Osteocyte (in vitro differentiated cells): ENCODE measurements around the gene SDC3. TPM values are rescaled to one million over a fixed set of nuclear protein-coding genes. Genes with fewer than 3 reads are reported as not detected.
"Not testable (repeated sequence)": the region's sequence is repeated elsewhere in the genome, so short reads cannot be mapped to it uniquely, and the experiment has no call there.

Source experiments
- DNase-seq: peaks from one replicate; pipeline ENCODE4 v3.0.0; 2021; ENCODE audit warnings: mixed read lengths; ENCODE audit not compliant: unreplicated experiment; ENCODE audit errors: extremely low spot score
- H3K27ac Mint-ChIP-seq: one replicate; pipeline ENCODE4 v1.8.0; 2021; ENCODE audit warnings: mild to moderate bottlenecking, mixed read lengths; ENCODE audit not compliant: unreplicated experiment
- H3K27me3 Mint-ChIP-seq: one replicate; pipeline ENCODE4 v1.8.0; 2021; ENCODE audit warnings: mixed read lengths; ENCODE audit not compliant: unreplicated experiment
- H3K36me3 Mint-ChIP-seq: one replicate; pipeline ENCODE4 v1.8.0; 2021; ENCODE audit warnings: mixed read lengths; ENCODE audit not compliant: unreplicated experiment
- H3K4me1 Mint-ChIP-seq: one replicate; pipeline ENCODE4 v1.8.0; 2021; ENCODE audit warnings: mixed read lengths; ENCODE audit not compliant: unreplicated experiment
- H3K4me3 Mint-ChIP-seq: one replicate; pipeline ENCODE4 v1.8.0; 2021; ENCODE audit warnings: mild to moderate bottlenecking, moderate library complexity, mixed read lengths; ENCODE audit not compliant: unreplicated experiment
- H3K9me3 Mint-ChIP-seq: one replicate; pipeline ENCODE4 v1.8.0; 2021; ENCODE audit warnings: mixed read lengths; ENCODE audit not compliant: unreplicated experiment
- CTCF ChIP-seq: fragments of 200-600 bp; sonication (generic); IDR thresholded peaks from 2 replicates; pipeline ENCODE4 v1.5.0; 2021; ENCODE audit warnings: antibody characterized with exemption, mild to moderate bottlenecking, moderate library complexity
- total RNA-seq: library from RNA; stranded (reverse); gene quantifications from 2 replicates; pipeline ENCODE4 v1.2.1, GENCODE V29; 2021

SDC3 gene
- total RNA-seq, 1 donor from 2014 or later, result 54.4 TPM

GRCh38 chr1:30952098-30952497, 43.5 kb upstream of the SDC3 start:
- no peak for DNase-seq
- Mint-ChIP-seq H3K4me1 (peaks cover 14% of the 10 kb centered on the region), H3K4me3 (no peak overlapping the region), H3K27ac (no peak overlapping the region), H3K9me3 (no peaks in the 10 kb centered on the region), H3K27me3 (no peaks in the 10 kb centered on the region), H3K36me3 (peaks cover 68% of the 10 kb centered on the region)
- no peak for TF ChIP-seq CTCF

GRCh38 chr1:30950700-30951099, 42.1 kb upstream of the SDC3 start:
- H3K4me3 Mint-ChIP-seq, result no peak overlapping the region
- TF ChIP-seq CTCF, result no peak
- peaks cover 6% of the 10 kb centered on the region for H3K4me1 Mint-ChIP-seq
- no peak for DNase-seq
- H3K27me3 Mint-ChIP-seq, result no peaks in the 10 kb centered on the region
- H3K27ac Mint-ChIP-seq, result no peak overlapping the region
- no peaks in the 10 kb centered on the region for H3K9me3 Mint-ChIP-seq
- H3K36me3 Mint-ChIP-seq, result peaks cover 62% of the 10 kb centered on the region

GRCh38 chr1:30950053-30950452, 41.5 kb upstream of the SDC3 start:
- Mint-ChIP-seq H3K9me3 (no peaks in the 10 kb centered on the region), H3K4me3 (no peak overlapping the region), H3K4me1 (peaks cover 2% of the 10 kb centered on the region), H3K27me3 (no peaks in the 10 kb centered on the region), H3K27ac (no peak overlapping the region), H3K36me3 (peaks cover 65% of the 10 kb centered on the region)
- DNase-seq, result no peak
- no peak for TF ChIP-seq CTCF

GRCh38 chr1:30949487-30949838, 40.9 kb upstream of the SDC3 start:
- H3K4me1 Mint-ChIP-seq, H3K4me3 Mint-ChIP-seq, H3K27me3 Mint-ChIP-seq, DNase-seq, H3K9me3 Mint-ChIP-seq, H3K27ac Mint-ChIP-seq: not testable (repeated sequence)
- peaks cover 67% of the 10 kb centered on the region for H3K36me3 Mint-ChIP-seq

- H3K4me3 Mint-ChIP-seq, DNase-seq, H3K9me3 Mint-ChIP-seq, H3K27ac Mint-ChIP-seq, H3K4me1 Mint-ChIP-seq, H3K27me3 Mint-ChIP-seq: not testable (repeated sequence)
- H3K36me3 Mint-ChIP-seq, result peaks cover 67% of the 10 kb centered on the region
These were observed 40.4 kb upstream of the SDC3 start for GRCh38 chr1:30948813-30949486.

- Mint-ChIP-seq H3K4me3 (no peak overlapping the region), H3K27ac (no peak overlapping the region), H3K36me3 (peaks cover 66% of the 10 kb centered on the region), H3K27me3 (no peaks in the 10 kb centered on the region), H3K9me3 (no peaks in the 10 kb centered on the region), H3K4me1 (no peaks in the 10 kb centered on the region)
- DNase-seq, result no peak
- TF ChIP-seq CTCF, result no peak
These were observed 39.7 kb upstream of the SDC3 start for GRCh38 chr1:30948278-30948677.
